HG03139 (cell line): Measurements from ENCODE around the gene APOBEC3B.
A peak's percentile ranks its signal among the peaks of the same experiment; 100 is the strongest.
"Not testable (repeated sequence)": the region's sequence is repeated elsewhere in the genome, so short reads cannot be mapped to it uniquely, and the experiment has no call there.

Experiments
- ATAC-seq: cut with Tn5 transposase; IDR thresholded peaks from one replicate; pipeline ENCODE4 v1.9.1; 2021; ENCODE audit not compliant: unreplicated experiment

APOBEC3B gene

DNA sequence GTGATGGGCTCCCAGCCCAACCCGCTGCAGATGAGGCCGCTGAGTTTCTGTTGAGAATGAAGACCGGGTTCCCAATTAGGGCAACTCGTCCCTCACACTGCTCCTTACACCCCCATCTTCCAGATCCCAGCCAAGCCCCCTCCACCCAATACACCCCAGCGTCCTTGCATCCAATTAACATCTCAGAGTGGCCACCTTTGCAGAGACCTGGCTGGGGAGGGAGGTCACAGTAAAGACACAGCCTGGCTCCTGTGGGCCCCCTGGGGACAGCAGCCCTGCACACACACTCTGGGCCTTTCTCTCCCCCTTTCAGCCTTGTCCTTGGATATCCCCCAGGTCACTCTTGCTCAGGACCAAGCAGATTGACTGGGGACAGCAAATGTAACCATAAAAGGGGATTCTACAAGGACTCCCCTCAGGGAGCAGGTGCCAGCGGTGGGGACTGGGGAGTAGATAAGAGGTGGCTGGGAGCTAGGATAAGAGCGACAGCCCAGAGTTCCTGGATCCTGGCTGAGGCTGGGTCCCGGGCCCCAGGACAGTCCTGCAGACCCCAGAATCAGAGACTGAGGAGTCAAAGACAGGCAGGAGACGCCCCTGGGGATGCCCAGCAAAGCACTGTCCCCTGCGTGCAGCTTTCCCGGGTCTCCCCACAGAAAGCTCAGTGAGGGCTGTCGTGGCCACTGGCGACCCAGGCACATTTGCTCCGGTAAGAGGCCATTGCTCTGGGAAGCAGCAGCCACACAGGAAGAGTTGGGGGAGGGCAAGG is 16.4 kb upstream of the APOBEC3B start:
- ATAC-seq: no peak

- no peak for ATAC-seq
These were observed 15.8 kb upstream of the APOBEC3B start for GRCh38 chr22:38966380-38966702.

DNA sequence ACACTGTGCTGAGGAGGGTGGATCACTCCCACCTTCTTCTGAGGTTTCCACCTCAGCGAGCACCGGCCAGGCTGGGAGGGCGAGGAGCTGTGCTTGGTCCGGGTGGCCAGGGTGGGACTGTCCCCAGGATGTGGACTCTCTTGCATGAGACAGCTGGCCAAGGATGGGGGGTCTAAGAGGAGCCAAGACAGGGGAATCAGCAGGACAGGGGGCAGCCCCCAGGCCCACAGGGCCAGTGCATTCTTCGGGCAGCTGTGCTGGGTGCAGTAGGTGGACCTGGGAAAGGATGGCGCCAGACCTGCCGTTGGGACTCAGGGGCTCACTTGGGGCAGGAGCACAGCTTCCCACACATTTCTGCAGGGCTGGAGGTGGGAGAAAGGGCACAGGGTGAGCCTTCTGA is 15.2 kb upstream of the APOBEC3B start:
- no peak for ATAC-seq

DNA sequence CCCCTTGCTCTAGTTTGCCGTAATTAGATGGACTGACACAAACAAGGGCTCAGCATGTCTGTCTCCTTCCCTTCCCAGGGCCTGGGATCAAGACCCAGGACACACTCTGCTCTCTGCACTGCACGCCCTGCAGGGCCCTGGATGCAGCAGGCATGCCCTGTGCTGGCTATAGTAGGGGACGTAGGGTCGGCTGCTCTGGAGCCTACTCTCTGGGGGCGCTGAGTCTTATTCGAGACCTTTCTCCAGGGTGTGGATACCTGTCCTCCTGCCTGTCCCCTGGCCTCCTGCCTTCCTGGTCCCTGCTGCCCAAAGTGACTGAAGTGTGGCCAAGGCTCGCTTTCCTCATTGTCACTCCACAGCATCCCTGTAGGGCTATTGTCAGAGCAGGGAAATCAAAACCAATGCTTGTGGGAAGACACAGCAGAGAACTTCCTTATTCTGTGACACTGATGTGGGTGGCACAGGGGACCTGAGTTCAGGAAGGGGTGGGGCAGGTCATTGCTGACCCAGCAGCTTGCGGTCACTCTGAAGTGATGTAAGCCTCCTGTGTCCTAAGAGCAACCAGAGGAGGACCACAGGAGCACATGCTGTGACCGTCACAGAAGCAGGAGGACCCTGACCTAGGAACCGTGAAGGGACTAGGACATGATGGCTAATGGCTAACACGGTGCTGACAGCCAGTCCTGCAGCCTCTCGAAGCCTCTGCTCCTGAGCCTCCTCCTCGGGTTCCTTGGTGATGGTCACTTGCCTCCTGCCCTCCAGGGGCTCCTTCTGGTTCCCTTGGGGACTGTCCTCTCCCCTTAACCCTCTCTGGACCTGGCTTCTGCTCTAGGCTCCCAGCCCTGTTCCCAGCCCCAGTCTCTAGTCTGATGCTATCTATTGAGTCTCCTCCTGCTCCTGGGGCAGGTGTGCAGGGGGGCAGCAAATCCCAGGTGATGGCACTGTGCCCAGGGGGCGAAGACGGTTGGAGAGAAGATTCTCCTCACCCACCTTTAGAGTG is 14.4 kb upstream of the APOBEC3B start:
- no peak for ATAC-seq

GRCh38 chr22:38968801-38969200 is 13.3 kb upstream of the APOBEC3B start:
- ATAC-seq: no peak

DNA sequence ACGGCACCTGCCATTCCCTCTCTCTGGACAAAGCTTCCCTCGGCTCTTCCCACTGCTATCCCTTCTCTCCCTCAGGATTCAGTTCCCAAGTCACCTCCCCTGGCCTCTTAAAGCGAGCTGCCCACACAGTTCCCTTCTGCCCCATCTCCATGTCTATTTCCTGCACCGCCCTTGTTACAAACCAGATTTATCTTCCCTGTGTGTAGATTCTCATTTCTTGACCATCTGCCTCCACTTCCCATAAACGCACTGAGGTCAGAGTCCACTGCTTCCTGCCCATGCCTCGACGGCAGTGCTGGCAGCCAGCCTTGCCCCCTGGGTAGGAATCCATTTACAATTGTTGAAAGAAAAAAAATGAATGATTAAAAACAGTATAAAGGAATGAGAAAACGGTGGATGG is 11.6 kb upstream of the APOBEC3B start:
- ATAC-seq: no peak

- ATAC-seq: no peak
These were observed 10.9 kb upstream of the APOBEC3B start for GRCh38 chr22:38971202-38971601.

- ATAC-seq: no peak
These were observed 10.4 kb upstream of the APOBEC3B start for GRCh38 chr22:38971791-38972190.

- ATAC-seq: no peak
These were observed 9.6 kb upstream of the APOBEC3B start for GRCh38 chr22:38972558-38972957.

DNA sequence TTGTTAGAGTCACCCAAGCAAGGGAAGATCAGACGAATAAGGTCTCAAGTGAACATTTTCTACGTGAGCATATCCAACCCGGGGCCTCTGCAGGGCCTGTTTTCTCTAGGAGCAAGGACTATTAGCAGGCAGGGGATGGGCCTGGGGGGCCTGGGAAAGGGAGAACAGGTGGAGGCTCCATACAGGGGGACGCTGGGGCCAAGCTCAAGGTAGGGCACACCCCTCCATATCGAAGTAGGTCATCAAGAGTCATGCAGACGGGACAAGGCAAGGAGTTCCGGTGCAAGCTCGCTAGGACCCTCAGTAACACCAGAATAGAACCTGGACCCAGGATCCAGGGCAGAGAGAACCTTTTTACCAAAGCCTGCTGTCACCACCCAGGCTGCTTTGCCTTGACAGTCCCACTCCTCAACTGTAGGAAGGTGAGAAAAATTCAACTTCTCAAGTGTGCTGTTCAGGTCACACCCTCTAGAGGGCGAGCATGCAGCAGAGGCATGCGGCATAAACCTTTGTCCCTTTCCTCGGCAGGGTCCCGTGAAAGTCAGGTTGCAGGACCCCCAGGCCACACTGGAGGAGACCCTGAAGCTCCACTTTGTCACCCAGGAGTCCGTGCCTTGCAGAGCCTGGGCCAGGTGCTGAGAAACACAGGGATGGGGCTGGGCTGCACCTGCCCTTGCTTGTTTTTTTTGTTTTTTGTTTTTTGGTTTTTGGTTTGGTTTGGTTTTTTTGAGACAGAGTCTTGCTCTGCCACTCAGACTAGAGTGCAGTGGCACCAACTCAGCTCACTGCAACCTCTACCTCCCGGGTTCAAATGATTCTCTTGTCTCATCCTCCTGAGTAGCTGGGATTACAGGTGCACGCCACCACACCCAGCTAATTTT is 8.6 kb upstream of the APOBEC3B start:
- no peak for ATAC-seq

DNA sequence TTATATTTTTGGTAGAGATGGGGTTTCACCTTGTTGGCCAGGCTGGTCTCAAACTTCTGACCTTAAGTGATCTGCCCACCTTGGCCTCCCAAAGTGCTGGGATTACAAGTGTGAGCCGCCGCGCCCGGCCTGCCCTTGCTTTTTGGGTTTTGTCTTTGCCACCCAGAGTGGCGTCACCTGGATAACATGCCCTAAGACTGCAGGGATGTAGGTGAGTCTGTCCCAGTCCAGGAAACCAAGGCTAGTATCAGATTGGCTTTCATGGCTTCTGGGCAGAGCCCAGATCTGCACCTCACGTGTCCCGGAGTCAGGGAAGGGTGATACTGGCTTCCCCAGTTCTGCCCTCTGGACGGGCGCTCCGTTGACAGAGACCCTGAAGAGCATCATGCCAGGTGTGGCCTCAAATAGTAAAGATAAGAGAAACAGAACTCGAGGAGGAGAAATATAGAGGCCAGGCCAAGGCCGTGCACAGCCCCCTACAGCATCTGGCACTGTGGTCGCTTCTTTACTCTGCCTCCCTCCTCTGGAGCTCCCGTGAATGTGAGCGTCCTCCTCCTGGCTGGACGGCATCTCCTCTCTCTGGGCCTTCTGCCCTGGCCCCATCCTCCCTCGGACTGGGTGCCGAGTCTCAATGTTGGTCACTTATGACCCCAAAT is 7.8 kb upstream of the APOBEC3B start:
- no peak for ATAC-seq

DNA sequence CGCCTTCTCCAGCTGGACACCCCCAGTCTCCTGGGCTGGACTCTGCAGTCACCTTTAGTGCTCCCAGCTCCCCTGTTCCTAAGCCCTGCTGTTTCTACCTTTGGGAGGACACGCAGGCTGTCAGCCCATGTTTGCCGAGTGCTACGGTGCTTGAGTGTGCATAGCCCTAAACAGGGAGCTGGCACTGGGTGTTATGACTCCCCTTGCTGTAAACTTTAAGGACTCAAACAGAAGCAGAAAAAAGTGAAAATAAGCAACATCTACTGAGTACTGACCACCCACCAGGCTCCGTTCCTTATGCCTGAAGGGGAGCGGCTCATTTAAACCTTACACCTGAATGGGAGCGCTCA is 7.3 kb upstream of the APOBEC3B start:
- ATAC-seq: no peak

GRCh38 chr22:38977289-38977688 is 4.9 kb upstream of the APOBEC3B start:
- ATAC-seq: not testable (repeated sequence)

GRCh38 chr22:38980587-38980986 is 1.6 kb upstream of the APOBEC3B start:
- ATAC-seq: not testable (repeated sequence)

DNA sequence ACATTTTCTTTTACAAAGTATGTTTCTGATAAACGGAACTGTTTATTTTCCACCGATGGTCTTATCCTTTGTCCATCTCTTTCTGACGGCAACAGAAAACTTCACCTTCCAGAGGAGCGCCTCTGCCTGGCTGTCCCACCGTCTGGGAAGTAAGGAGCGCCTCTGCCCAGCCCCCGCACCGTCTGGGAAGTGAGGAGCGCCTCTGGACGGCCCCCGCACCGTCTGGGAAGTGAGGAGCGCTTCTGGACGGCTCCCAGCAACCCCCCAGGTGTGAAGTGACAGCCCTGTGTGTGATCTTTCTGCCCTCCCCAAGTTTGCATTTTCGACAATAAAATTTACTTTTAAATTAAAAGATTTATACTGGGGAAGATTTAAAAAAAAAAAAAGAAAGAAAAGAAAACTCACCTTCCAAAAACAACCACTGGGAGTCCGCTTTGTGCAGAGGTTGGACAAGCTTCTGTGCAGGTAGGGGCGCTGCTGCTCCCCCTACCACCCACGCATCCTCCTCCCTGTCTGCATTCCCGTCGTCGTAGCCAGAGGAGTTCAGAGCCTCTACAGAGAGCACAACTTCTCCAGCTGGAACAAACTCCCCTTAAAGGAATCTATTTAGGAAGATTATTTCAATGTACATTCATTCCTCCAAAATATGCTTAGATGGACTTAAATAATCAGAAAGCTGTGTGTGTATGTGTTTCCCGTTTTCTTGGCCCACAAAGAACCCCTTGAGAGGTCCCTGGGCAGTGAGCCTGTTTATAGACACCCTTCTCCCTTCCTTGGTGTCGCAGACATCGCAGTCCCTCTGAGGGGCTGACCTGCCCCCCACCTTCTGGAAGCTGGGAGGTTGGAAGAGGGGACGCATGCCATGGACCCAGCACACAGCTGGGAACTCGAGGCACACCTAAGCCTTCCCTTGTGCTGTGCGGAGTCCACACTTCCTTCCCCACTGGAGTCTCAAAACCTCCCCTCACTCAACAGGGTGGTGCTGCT is 849 bp upstream of the APOBEC3B start:
- no peak for ATAC-seq

DNA sequence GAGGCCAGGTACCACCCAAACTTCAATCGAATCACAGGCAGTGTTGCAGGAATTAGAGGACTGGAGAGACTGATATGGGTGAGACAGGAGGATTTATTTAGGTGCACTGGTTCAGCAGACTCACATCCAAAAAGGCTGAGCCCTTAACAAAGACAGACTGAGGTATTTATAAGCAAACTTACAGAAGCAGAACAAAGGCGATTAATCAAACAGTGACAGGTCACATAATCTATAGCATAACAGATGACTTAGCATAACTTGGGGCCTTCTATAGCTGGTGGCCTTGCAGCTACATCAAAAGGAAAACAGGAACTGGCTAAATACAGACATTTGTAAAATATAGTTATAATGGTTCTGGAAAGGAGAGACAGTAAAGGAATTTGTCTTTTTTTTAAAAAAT is 2.1 kb downstream of the APOBEC3B start:
- no peak for ATAC-seq

GRCh38 chr22:38984784-38985757 is 2.9 kb downstream of the APOBEC3B start:
- peak; percentile 61 for ATAC-seq

DNA sequence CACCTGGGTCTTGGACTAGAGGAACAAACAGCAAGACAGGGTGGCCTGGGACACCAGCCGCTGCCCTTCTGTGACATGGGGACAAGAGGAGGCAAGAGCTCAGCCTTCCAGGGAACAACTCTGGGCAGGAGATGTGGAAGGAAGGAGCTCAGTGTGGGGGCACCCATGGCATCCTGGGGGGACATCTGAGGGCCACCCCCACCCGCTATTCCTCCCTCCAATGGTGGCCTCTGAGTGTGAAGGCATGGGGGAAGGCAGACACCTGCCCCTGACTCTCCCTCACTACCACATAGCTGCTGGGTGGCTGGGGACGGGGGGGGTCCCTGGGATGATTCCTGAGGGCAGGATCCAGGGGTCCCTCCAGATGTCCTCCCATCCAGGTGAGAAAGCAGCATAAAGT is 4.5 kb downstream of the APOBEC3B start:
- ATAC-seq: no peak
